Measurements from ENCODE around the gene GADD45GIP1. TPM values are rescaled to one million over a fixed set of nuclear protein-coding genes. Genes with fewer than 3 reads are reported as not detected.

The GADD45GIP1 gene
- total RNA-seq, 1 experiment from 2014 or later: 20.0 TPM

DNA sequence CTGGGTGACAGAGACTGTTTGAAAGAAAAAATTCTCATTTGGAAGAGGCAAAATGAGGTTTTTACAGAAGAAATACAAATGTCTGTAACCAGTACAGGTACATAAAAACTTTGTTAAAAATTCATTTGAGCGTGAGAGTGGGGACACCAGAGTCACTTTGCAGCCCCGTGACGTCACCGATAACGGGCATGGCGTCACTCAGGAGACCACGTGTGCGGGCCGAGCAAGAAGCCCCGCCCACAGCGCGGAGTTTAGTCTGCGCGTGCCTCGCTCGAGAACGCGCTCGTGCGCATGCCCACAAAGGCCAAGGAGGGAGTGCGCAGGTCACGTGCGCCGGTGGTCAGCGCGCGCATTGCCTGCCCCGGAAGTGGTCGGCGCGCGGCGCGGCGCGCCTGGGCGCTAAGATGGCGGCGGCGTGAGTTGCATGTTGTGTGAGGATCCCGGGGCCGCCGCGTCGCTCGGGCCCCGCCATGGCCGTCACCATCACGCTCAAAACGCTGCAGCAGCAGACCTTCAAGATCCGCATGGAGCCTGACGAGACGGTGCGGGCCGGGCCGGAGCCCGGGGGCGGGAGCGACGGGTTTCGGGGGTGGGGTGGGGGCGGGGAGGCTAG is 11.4 kb downstream of the GADD45GIP1 start, which contains the start of gene RAD23A:
RAD23A (plus strand) TSS at position 384 of the 613 bp plus-strand sequence; CDS start at position 471, 87 bp downstream.
- intact Hi-C loops (cut with micrococcal nuclease; ENCODE audit: unreplicated experiment): no loop called here
- TF ChIP-seq, protein P1, sequence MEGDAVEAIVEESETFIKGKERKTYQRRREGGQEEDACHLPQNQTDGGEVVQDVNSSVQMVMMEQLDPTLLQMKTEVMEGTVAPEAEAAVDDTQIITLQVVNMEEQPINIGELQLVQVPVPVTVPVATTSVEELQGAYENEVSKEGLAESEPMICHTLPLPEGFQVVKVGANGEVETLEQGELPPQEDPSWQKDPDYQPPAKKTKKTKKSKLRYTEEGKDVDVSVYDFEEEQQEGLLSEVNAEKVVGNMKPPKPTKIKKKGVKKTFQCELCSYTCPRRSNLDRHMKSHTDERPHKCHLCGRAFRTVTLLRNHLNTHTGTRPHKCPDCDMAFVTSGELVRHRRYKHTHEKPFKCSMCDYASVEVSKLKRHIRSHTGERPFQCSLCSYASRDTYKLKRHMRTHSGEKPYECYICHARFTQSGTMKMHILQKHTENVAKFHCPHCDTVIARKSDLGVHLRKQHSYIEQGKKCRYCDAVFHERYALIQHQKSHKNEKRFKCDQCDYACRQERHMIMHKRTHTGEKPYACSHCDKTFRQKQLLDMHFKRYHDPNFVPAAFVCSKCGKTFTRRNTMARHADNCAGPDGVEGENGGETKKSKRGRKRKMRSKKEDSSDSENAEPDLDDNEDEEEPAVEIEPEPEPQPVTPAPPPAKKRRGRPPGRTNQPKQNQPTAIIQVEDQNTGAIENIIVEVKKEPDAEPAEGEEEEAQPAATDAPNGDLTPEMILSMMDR (IDR thresholded peaks at IDR 0.05; ENCODE audit: unreplicated experiment): no peak
- no peaks in the 10 kb centered on the region for H3K27me3 Mint-ChIP-seq (ENCODE audit: unreplicated experiment)
- CTCF ChIA-PET: no interaction called here
- H3K36me3 Mint-ChIP-seq (ENCODE audit: insufficient read depth, unreplicated experiment): peaks cover 91% of the 10 kb centered on the region
- BruUV-seq (replicated peaks): no TSS peak
- no peaks in the 10 kb centered on the region for H3K9me3 Mint-ChIP-seq (ENCODE audit: low read depth, unreplicated experiment)
- H3K4me1 Mint-ChIP-seq (ENCODE audit: low read depth, unreplicated experiment): peaks cover 9% of the 10 kb centered on the region
- peak; percentile 95 for DNase-seq
- H3K4me3 Mint-ChIP-seq (ENCODE audit: low read depth, unreplicated experiment): peak within 1 kb of the TSS; percentile 79
- peak within 1 kb of the TSS; percentile 96 for H3K27ac Mint-ChIP-seq (ENCODE audit: unreplicated experiment)

DNA sequence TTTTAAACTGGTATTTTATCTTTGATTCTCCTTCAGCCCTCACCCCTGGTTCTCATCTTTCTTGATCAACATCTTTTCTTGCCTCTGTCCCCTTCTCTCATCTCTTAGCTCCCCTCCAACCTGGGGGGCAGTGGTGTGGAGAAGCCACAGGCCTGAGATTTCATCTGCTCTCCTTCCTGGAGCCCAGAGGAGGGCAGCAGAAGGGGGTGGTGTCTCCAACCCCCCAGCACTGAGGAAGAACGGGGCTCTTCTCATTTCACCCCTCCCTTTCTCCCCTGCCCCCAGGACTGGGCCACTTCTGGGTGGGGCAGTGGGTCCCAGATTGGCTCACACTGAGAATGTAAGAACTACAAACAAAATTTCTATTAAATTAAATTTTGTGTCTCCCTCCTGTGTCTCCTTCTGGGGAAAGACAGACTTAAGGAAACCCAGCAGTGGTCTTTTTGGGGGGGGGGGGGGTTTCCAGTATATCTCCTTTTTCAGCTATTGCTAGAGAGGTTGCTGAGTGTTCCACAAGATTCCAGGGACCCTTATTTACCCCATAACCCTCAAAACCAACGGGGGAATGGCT is 12.8 kb downstream of the GADD45GIP1 start:
- H3K4me3 Mint-ChIP-seq (ENCODE audit: low read depth, unreplicated experiment): peak overlapping the region; percentile 14
- no peaks in the 10 kb centered on the region for H3K27me3 Mint-ChIP-seq (ENCODE audit: unreplicated experiment)
- no peaks in the 10 kb centered on the region for H3K9me3 Mint-ChIP-seq (ENCODE audit: low read depth, unreplicated experiment)
- no TSS peak for BruUV-seq (replicated peaks)
- TF ChIP-seq, protein P1 (IDR thresholded peaks at IDR 0.05; ENCODE audit: unreplicated experiment): no peak
- peak overlapping the region; percentile 67 for H3K27ac Mint-ChIP-seq (ENCODE audit: unreplicated experiment)
- DNase-seq: no peak
- intact Hi-C loops (cut with micrococcal nuclease; ENCODE audit: unreplicated experiment): no loop called here
- CTCF ChIA-PET: interaction anchor here (0.7 kb wide), 1 partner anchor 21 kb away, joined by 3 read pairs; no protein-coding TSS in a partner anchor
- H3K36me3 Mint-ChIP-seq (ENCODE audit: insufficient read depth, unreplicated experiment): peaks cover 92% of the 10 kb centered on the region
- H3K4me1 Mint-ChIP-seq (ENCODE audit: low read depth, unreplicated experiment): peaks cover 9% of the 10 kb centered on the region

DNA sequence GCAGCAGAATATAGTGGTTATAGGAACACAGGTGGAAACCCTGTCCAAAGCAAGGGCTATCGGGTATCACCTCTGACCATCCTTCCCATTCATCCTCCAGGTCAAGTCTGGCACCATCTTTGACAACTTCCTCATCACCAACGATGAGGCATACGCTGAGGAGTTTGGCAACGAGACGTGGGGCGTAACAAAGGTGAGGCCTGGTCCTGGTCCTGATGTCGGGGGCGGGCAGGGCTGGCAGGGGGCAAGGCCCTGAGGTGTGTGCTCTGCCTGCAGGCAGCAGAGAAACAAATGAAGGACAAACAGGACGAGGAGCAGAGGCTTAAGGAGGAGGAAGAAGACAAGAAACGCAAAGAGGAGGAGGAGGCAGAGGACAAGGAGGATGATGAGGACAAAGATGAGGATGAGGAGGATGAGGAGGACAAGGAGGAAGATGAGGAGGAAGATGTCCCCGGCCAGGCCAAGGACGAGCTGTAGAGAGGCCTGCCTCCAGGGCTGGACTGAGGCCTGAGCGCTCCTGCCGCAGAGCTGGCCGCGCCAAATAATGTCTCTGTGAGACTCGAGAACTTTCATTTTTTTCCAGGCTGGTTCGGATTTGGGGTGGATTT is 13.5 kb downstream of the GADD45GIP1 start:
- intact Hi-C loops (cut with micrococcal nuclease; ENCODE audit: unreplicated experiment): no loop called here
- no peaks in the 10 kb centered on the region for H3K9me3 Mint-ChIP-seq (ENCODE audit: low read depth, unreplicated experiment)
- BruUV-seq (replicated peaks): no TSS peak
- TF ChIP-seq, protein P1 (IDR thresholded peaks at IDR 0.05; ENCODE audit: unreplicated experiment): no peak
- peaks cover 98% of the 10 kb centered on the region for H3K36me3 Mint-ChIP-seq (ENCODE audit: insufficient read depth, unreplicated experiment)
- DNase-seq: no peak
- CTCF ChIA-PET: interaction anchor here (0.7 kb wide), 2 partner anchors 17 to 21 kb away, joined by 3 to 5 read pairs; no protein-coding TSS in a partner anchor
- H3K27ac Mint-ChIP-seq (ENCODE audit: unreplicated experiment): peak overlapping the region; percentile 67
- no peaks in the 10 kb centered on the region for H3K27me3 Mint-ChIP-seq (ENCODE audit: unreplicated experiment)
- H3K4me3 Mint-ChIP-seq (ENCODE audit: low read depth, unreplicated experiment): peak overlapping the region; percentile 14
- H3K4me1 Mint-ChIP-seq (ENCODE audit: low read depth, unreplicated experiment): peaks cover 9% of the 10 kb centered on the region

DNA sequence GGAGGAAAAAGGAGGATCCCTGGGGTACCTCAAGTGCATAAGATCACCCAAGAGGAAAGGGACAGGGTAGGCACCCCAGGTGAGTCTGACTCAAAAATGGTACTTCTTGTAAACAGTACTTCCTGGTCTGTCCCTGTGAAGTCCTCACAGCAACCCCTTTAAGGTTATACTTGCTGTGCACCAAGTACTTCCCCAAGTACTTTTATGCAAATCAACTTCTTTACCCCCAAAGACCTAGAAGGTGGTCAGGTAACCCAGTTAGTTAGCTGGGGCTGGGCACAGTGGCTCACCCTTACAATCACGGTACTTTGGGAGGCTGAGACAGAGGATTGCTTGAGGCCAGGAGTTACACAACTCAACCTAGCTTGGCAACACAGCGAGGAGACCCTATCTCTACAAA is 16.1 kb downstream of the GADD45GIP1 start:
- intact Hi-C loops (cut with micrococcal nuclease; ENCODE audit: unreplicated experiment): no loop called here
- TF ChIP-seq, protein P1 (IDR thresholded peaks at IDR 0.05; ENCODE audit: unreplicated experiment): no peak
- DNase-seq: no peak
- Mint-ChIP-seq H3K9me3 (ENCODE audit: low read depth, unreplicated experiment) (no peaks in the 10 kb centered on the region), H3K4me1 (ENCODE audit: low read depth, unreplicated experiment) (peaks cover 16% of the 10 kb centered on the region), H3K4me3 (ENCODE audit: low read depth, unreplicated experiment) (peak overlapping the region; percentile 84), H3K36me3 (ENCODE audit: insufficient read depth, unreplicated experiment) (peaks cover 89% of the 10 kb centered on the region), H3K27me3 (ENCODE audit: unreplicated experiment) (no peaks in the 10 kb centered on the region), H3K27ac (ENCODE audit: unreplicated experiment) (peak overlapping the region; percentile 99)
- CTCF ChIA-PET: no interaction called here
- BruUV-seq (replicated peaks): no TSS peak
